ENCODE measurements around the gene CD58. TPM values are rescaled to one million over a fixed set of nuclear protein-coding genes. Genes with fewer than 3 reads are reported as not detected.
"Not testable (repeated sequence)": the region's sequence is repeated elsewhere in the genome, so short reads cannot be mapped to it uniquely, and the experiment has no call there.

Gene CD58
- total RNA-seq, 1 donor from 2014 or later = 20.6 TPM

GRCh38 chr1:116569776-116570357, 959 bp downstream of the CD58 start:
- DNase-seq = peak; percentile 65

- DNase-seq = no peak
Measured at GRCh38 chr1:116569381-116569670, 1.5 kb downstream of the CD58 start.

GRCh38 chr1:116568662-116569380, 2.0 kb downstream of the CD58 start:
- no peak for DNase-seq

GRCh38 chr1:116567790-116568661, 2.8 kb downstream of the CD58 start:
- DNase-seq = no peak

- DNase-seq = no peak
Measured at GRCh38 chr1:116565222-116565621, 5.6 kb downstream of the CD58 start.

- no peak for DNase-seq
Measured at GRCh38 chr1:116564426-116564825, 6.4 kb downstream of the CD58 start.

- DNase-seq = not testable (repeated sequence)
Measured at GRCh38 chr1:116562465-116562864, 8.4 kb downstream of the CD58 start.

- no peak for DNase-seq
Measured at GRCh38 chr1:116561563-116561962, 9.3 kb downstream of the CD58 start.

- DNase-seq = no peak
Measured at GRCh38 chr1:116560704-116561490, 9.9 kb downstream of the CD58 start.

GRCh38 chr1:116559304-116559761, 11.5 kb downstream of the CD58 start:
- no peak for DNase-seq

GRCh38 chr1:116558571-116558970, 12.3 kb downstream of the CD58 start:
- no peak for DNase-seq

- DNase-seq = no peak
Measured at GRCh38 chr1:116558140-116558549, 12.7 kb downstream of the CD58 start.

- no peak for DNase-seq
Measured at GRCh38 chr1:116557323-116557878, 13.4 kb downstream of the CD58 start.

- DNase-seq = no peak
Measured at GRCh38 chr1:116556289-116557006, 14.4 kb downstream of the CD58 start.

GRCh38 chr1:116554924-116555323, 15.9 kb downstream of the CD58 start:
- no peak for DNase-seq

- DNase-seq = no peak
Measured at GRCh38 chr1:116553386-116554115, 17.3 kb downstream of the CD58 start.

GRCh38 chr1:116546354-116546977, 24.4 kb downstream of the CD58 start:
- DNase-seq = no peak

- no peak for DNase-seq
Measured at GRCh38 chr1:116545359-116545705, 25.5 kb downstream of the CD58 start.

- no peak for DNase-seq
Measured at GRCh38 chr1:116544588-116545358, 26.1 kb downstream of the CD58 start.

Measured in tongue (tissue), 2 donors.